Osteoblast (primary cell): ENCODE measurements around the gene ZNF524. TPM values are rescaled to one million over a fixed set of nuclear protein-coding genes. Genes with fewer than 3 reads are reported as not detected.
A peak's percentile ranks its signal among the peaks of the same experiment; 100 is the strongest.

Source experiments
- DNase-seq: peaks from one replicate; pipeline ENCODE4 v3.0.0; 2011; ENCODE audit warnings: low spot score, mixed read lengths; ENCODE audit not compliant: insufficient read length; ENCODE audit errors: missing footprints
- H2AFZ ChIP-seq: 2 replicates; pipeline ENCODE4 v1.6.0; 2011; ENCODE audit warnings: mild to moderate bottlenecking, low read length
- H3K27ac ChIP-seq: 2 replicates; pipeline ENCODE4 v1.5.1; 2011; ENCODE audit warnings: mild to moderate bottlenecking, low read depth, low read length, moderate library complexity
- H3K27me3 ChIP-seq: 2 replicates; pipeline ENCODE4 v1.6.0; 2012; ENCODE audit warnings: mild to moderate bottlenecking, control low read depth, inconsistent platforms, low read length, moderate library complexity; ENCODE audit not compliant: insufficient read depth
- H3K36me3 ChIP-seq: 2 replicates; pipeline ENCODE4 v1.5.1; 2011; ENCODE audit warnings: mild to moderate bottlenecking, low read length, control low read depth, moderate library complexity; ENCODE audit not compliant: insufficient read depth
- H3K4me1 ChIP-seq: 2 replicates; pipeline ENCODE4 v1.5.1; 2011; ENCODE audit warnings: mild to moderate bottlenecking, low read length, control low read depth, moderate library complexity; ENCODE audit not compliant: insufficient read depth
- H3K4me2 ChIP-seq: 2 replicates; pipeline ENCODE4 v1.6.0; 2011; ENCODE audit warnings: mild to moderate bottlenecking, low read length; ENCODE audit not compliant: insufficient read depth
- H3K4me3 ChIP-seq: fragments of 200-600 bp; sonication (generic); 3 replicates; pipeline ENCODE4 v1.5.1; 2012; ENCODE audit warnings: mild to moderate bottlenecking, low read length, inconsistent platforms; ENCODE audit not compliant: insufficient read depth
- H3K79me2 ChIP-seq: 2 replicates; pipeline ENCODE4 v1.6.0; 2012; ENCODE audit warnings: mild to moderate bottlenecking, low read length, control low read depth, inconsistent platforms; ENCODE audit not compliant: insufficient read depth
- H3K9me3 ChIP-seq: 2 replicates; pipeline ENCODE4 v1.5.1; 2011; ENCODE audit warnings: low read depth, low read length, control low read depth
- H4K20me1 ChIP-seq: 2 replicates; pipeline ENCODE4 v1.6.0; 2012; ENCODE audit warnings: mild to moderate bottlenecking, low read length, control low read depth; ENCODE audit not compliant: insufficient read depth
- CTCF ChIP-seq: IDR thresholded peaks from 2 replicates; pipeline ENCODE4 v1.5.1; 2011; ENCODE audit warnings: mild to moderate bottlenecking, low read depth, low read length, moderate library complexity; ENCODE audit errors: extremely low read depth
- total RNA-seq: library from RNA; depleted of rRNA; stranded (reverse); fragments of >200 nt; gene quantifications from 2 replicates; pipeline ENCODE4 v1.2.3, GENCODE V29; 2012

The ZNF524 gene
- total RNA-seq, 1 donor: 11.2 TPM

GRCh38 chr19:55617426-55617825 is 17.3 kb downstream of the ZNF524 start:
- no peak overlapping the region for H2AFZ ChIP-seq
- H3K4me1 ChIP-seq: no peaks in the 10 kb centered on the region
- no peaks in the 10 kb centered on the region for H3K27me3 ChIP-seq
- peaks cover 7% of the 10 kb centered on the region for H4K20me1 ChIP-seq
- no peak for TF ChIP-seq CTCF
- H3K4me2 ChIP-seq: no peak overlapping the region
- no peak overlapping the region for H3K27ac ChIP-seq
- no peak overlapping the region for H3K4me3 ChIP-seq
- no peaks in the 10 kb centered on the region for H3K9me3 ChIP-seq
- peaks cover 6% of the 10 kb centered on the region for H3K79me2 ChIP-seq
- peaks cover 16% of the 10 kb centered on the region for H3K36me3 ChIP-seq
- peak; percentile 62 for DNase-seq

- H3K79me2 ChIP-seq: peaks cover 6% of the 10 kb centered on the region
- TF ChIP-seq CTCF: no peak
- H3K27me3 ChIP-seq: no peaks in the 10 kb centered on the region
- no peaks in the 10 kb centered on the region for H3K4me1 ChIP-seq
- no peak overlapping the region for H3K27ac ChIP-seq
- peaks cover 16% of the 10 kb centered on the region for H3K36me3 ChIP-seq
- H3K9me3 ChIP-seq: no peaks in the 10 kb centered on the region
- peak; percentile 58 for DNase-seq
- no peak overlapping the region for H3K4me2 ChIP-seq
- H4K20me1 ChIP-seq: peaks cover 3% of the 10 kb centered on the region
- no peak overlapping the region for H2AFZ ChIP-seq
- no peak overlapping the region for H3K4me3 ChIP-seq
These were observed 18.3 kb downstream of the ZNF524 start for GRCh38 chr19:55618426-55618825.

GRCh38 chr19:55619286-55619685 is 19.2 kb downstream of the ZNF524 start:
- no peak overlapping the region for H3K27ac ChIP-seq
- peaks cover 16% of the 10 kb centered on the region for H3K36me3 ChIP-seq
- H3K4me1 ChIP-seq: no peaks in the 10 kb centered on the region
- H3K79me2 ChIP-seq: peaks cover 7% of the 10 kb centered on the region
- no peak for TF ChIP-seq CTCF
- H3K4me3 ChIP-seq: no peak overlapping the region
- H2AFZ ChIP-seq: no peak overlapping the region
- peak; percentile 85 for DNase-seq
- no peak overlapping the region for H3K4me2 ChIP-seq
- peaks cover 7% of the 10 kb centered on the region for H4K20me1 ChIP-seq
- H3K9me3 ChIP-seq: no peaks in the 10 kb centered on the region
- no peaks in the 10 kb centered on the region for H3K27me3 ChIP-seq

GRCh38 chr19:55620410-55621204 is 20.5 kb downstream of the ZNF524 start:
- Histone ChIP-seq H3K4me3 (no peak overlapping the region), H4K20me1 (peaks cover 7% of the 10 kb centered on the region), H3K4me1 (peaks cover 4% of the 10 kb centered on the region), H3K79me2 (peaks cover 4% of the 10 kb centered on the region), H3K27me3 (no peaks in the 10 kb centered on the region), H3K9me3 (no peaks in the 10 kb centered on the region), H3K27ac (no peak overlapping the region), H2AFZ (no peak overlapping the region), H3K4me2 (no peak overlapping the region), H3K36me3 (peaks cover 16% of the 10 kb centered on the region)
- peak; percentile 64 for DNase-seq
- TF ChIP-seq CTCF: no peak
